Measurements from ENCODE around the gene RFX7. TPM values are rescaled to one million over a fixed set of nuclear protein-coding genes. Genes with fewer than 3 reads are reported as not detected.
"Not testable (repeated sequence)": the region's sequence is repeated elsewhere in the genome, so short reads cannot be mapped to it uniquely, and the experiment has no call there.

The RFX7 gene
- total RNA-seq, 1 donor from 2014 or later = 17.1 TPM

- DNase-seq (ENCODE audit: low spot score in 2 of 2); FAIRE-seq: not testable (repeated sequence)
Measured at GRCh38 chr15:56154768-56155167, 88.9 kb downstream of the RFX7 start.

GRCh38 chr15:56150204-56150603 is 93.5 kb downstream of the RFX7 start:
- DNase-seq (ENCODE audit: low spot score in 2 of 2) (no peak), FAIRE-seq (no peak)

- no peak for FAIRE-seq
- DNase-seq (ENCODE audit: low spot score in 2 of 2) = no peak
Measured at GRCh38 chr15:56148064-56148463, 95.6 kb downstream of the RFX7 start.

GRCh38 chr15:56146756-56147155 is 96.9 kb downstream of the RFX7 start:
- no peak for DNase-seq (ENCODE audit: low spot score in 2 of 2)
- no peak for FAIRE-seq

GRCh38 chr15:56128081-56128480 is 115.6 kb downstream of the RFX7 start:
- FAIRE-seq (no peak), DNase-seq (ENCODE audit: low spot score in 2 of 2) (no peak)

- no peak for DNase-seq (ENCODE audit: low spot score in 2 of 2)
- FAIRE-seq = no peak
Measured at GRCh38 chr15:56126409-56126808, 117.3 kb downstream of the RFX7 start.

GRCh38 chr15:56124391-56124790 is 119.3 kb downstream of the RFX7 start:
- no peak for FAIRE-seq
- no peak for DNase-seq (ENCODE audit: low spot score in 2 of 2)

GRCh38 chr15:56105855-56106254 is 137.8 kb downstream of the RFX7 start:
- DNase-seq (ENCODE audit: low spot score in 2 of 2) (no peak), FAIRE-seq (no peak)

GRCh38 chr15:56102441-56102840 is 141.2 kb downstream of the RFX7 start:
- FAIRE-seq (no peak), DNase-seq (ENCODE audit: low spot score in 2 of 2) (no peak)

GRCh38 chr15:56099311-56099710 is 144.4 kb downstream of the RFX7 start:
- DNase-seq (ENCODE audit: low spot score in 2 of 2) (no peak), FAIRE-seq (no peak)

GRCh38 chr15:56098195-56098863 is 145.3 kb downstream of the RFX7 start:
- FAIRE-seq (no peak), DNase-seq (ENCODE audit: low spot score in 2 of 2) (no peak)

- FAIRE-seq (no peak), DNase-seq (ENCODE audit: low spot score in 2 of 2) (no peak)
Measured at GRCh38 chr15:56095406-56095805, 148.3 kb downstream of the RFX7 start.

GRCh38 chr15:56094171-56094570 is 149.5 kb downstream of the RFX7 start:
- no peak for FAIRE-seq
- DNase-seq (ENCODE audit: low spot score in 2 of 2) = no peak

GRCh38 chr15:56088389-56088788 is 155.3 kb downstream of the RFX7 start:
- no peak for DNase-seq (ENCODE audit: low spot score in 2 of 2)
- no peak for FAIRE-seq

GRCh38 chr15:56086566-56086965 is 157.1 kb downstream of the RFX7 start:
- DNase-seq (ENCODE audit: low spot score in 2 of 2) (no peak), FAIRE-seq (no peak)

- DNase-seq (ENCODE audit: low spot score in 2 of 2) = no peak
- FAIRE-seq = no peak
Measured at GRCh38 chr15:56082263-56082761, 161.4 kb downstream of the RFX7 start.

- DNase-seq (ENCODE audit: low spot score in 2 of 2) = no peak
- no peak for FAIRE-seq
Measured at GRCh38 chr15:56077081-56077480, 166.6 kb downstream of the RFX7 start.

- FAIRE-seq (no peak), DNase-seq (ENCODE audit: low spot score in 2 of 2) (no peak)
Measured at GRCh38 chr15:56076640-56077039, 167.0 kb downstream of the RFX7 start.

- DNase-seq (ENCODE audit: low spot score in 2 of 2) (no peak), FAIRE-seq (no peak)
Measured at GRCh38 chr15:56074481-56075265, 169.0 kb downstream of the RFX7 start.

- no peak for FAIRE-seq
Measured at GRCh38 chr15:56064152-56064551, 179.5 kb downstream of the RFX7 start.

GRCh38 chr15:56059716-56060115 is 184.0 kb downstream of the RFX7 start:
- DNase-seq (ENCODE audit: low spot score in 2 of 2) (no peak), FAIRE-seq (no peak)

More at GRCh38 chr15:56064152-56064551, 179.5 kb downstream of the RFX7 start:
- DNase-seq (ENCODE audit: low spot score in 2 of 2) = no peak

- FAIRE-seq = no peak
- no peak for DNase-seq (ENCODE audit: low spot score in 2 of 2)
Measured at GRCh38 chr15:56058986-56059385, 184.7 kb downstream of the RFX7 start.
